WTC11 (cell line): ENCODE results near the gene DNAH5. TPM values are rescaled to one million over a fixed set of nuclear protein-coding genes. Genes with fewer than 3 reads are reported as not detected.

ENCODE experiments used
- ATAC-seq: fragments of 200-7000 bp; cut with Tn5 transposase; 2 replicates; pipeline ENCODE4 v1.10.0; 2021; ENCODE audit warnings: mild to moderate bottlenecking, moderate library complexity
- CTCF ChIA-PET: fragments of 300-600 bp; sonication (Branson Sonifier 250); formaldehyde crosslinking; loops from one replicate; lab custom pipeline; 2021; ENCODE audit warnings: antibody characterized with exemption; lab: Charles Lee
- POLR2A ChIA-PET: fragments of 350-600 bp; sonication (Branson Sonifier 250); formaldehyde crosslinking; loops from one replicate; lab custom pipeline; 2021; ENCODE audit warnings: antibody characterized with exemption; lab: Charles Lee
- DNase-seq: peaks from one replicate; pipeline ENCODE4 v3.0.0; 2021; ENCODE audit warnings: low spot score
- H3K27ac Mint-ChIP-seq: 2 replicates; pipeline ENCODE4 v1.8.0; 2021; ENCODE audit warnings: mixed read lengths
- H3K27me3 Mint-ChIP-seq: 2 replicates; pipeline ENCODE4 v1.8.0; 2021; ENCODE audit warnings: low read depth, mild to moderate bottlenecking, moderate library complexity, mixed read lengths
- H3K36me3 Mint-ChIP-seq: 2 replicates; pipeline ENCODE4 v1.8.0; 2021; ENCODE audit warnings: mixed read lengths
- H3K4me1 Mint-ChIP-seq: 2 replicates; pipeline ENCODE4 v1.8.0; 2022; ENCODE audit warnings: mixed read lengths
- H3K4me3 Mint-ChIP-seq: 2 replicates; pipeline ENCODE4 v1.8.0; 2021; ENCODE audit warnings: mild to moderate bottlenecking, moderate library complexity, mixed read lengths
- H3K9me3 Mint-ChIP-seq: 2 replicates; pipeline ENCODE4 v1.8.0; 2021; ENCODE audit warnings: mixed read lengths
- ATF6 ChIP-seq: sonication (generic); formaldehyde crosslinking; IDR thresholded peaks from 2 replicates; pipeline ENCODE4 v1.8.1; 2023; ENCODE audit warnings: mild to moderate bottlenecking, missing genetic modification reagents
- CREM ChIP-seq: sonication (generic); formaldehyde crosslinking; IDR thresholded peaks from 2 replicates; pipeline ENCODE4 v1.8.1; 2022; ENCODE audit warnings: mild to moderate bottlenecking, missing genetic modification reagents, moderate library complexity
- E2F1 ChIP-seq: sonication (generic); formaldehyde crosslinking; IDR thresholded peaks from 2 replicates; pipeline ENCODE4 v1.8.0; 2022; ENCODE audit warnings: mild to moderate bottlenecking, missing genetic modification reagents
- HMGA2 ChIP-seq: fragments of 250-450 bp; sonication (Bioruptor Pico); IDR thresholded peaks from 2 replicates; pipeline ENCODE4 v1.4.0; 2021; ENCODE audit warnings: mild to moderate bottlenecking, moderate library complexity
- HMGXB4 ChIP-seq: sonication (generic); formaldehyde crosslinking; IDR thresholded peaks from 2 replicates; pipeline ENCODE4 v1.8.1; 2023; ENCODE audit warnings: mild to moderate bottlenecking, moderate library complexity, missing genetic modification reagents
- IRF1 ChIP-seq: sonication (generic); formaldehyde crosslinking; IDR thresholded peaks from 2 replicates; pipeline ENCODE4 v1.8.0; 2023; ENCODE audit warnings: missing genetic modification reagents
- MAX ChIP-seq: sonication (generic); formaldehyde crosslinking; IDR thresholded peaks from 2 replicates; pipeline ENCODE4 v1.8.0; 2022; ENCODE audit warnings: mild to moderate bottlenecking, missing genetic modification reagents
- NFATC4 ChIP-seq: fragments of 250-450 bp; sonication (Bioruptor Pico); IDR thresholded peaks from 2 replicates; pipeline ENCODE4 v1.9.0; 2021; ENCODE audit warnings: mild to moderate bottlenecking
- OVOL2 ChIP-seq: fragments of 250-450 bp; sonication (Bioruptor Pico); IDR thresholded peaks from 2 replicates; pipeline ENCODE4 v1.9.0; 2021; ENCODE audit warnings: mild to moderate bottlenecking, borderline replicate concordance
- PRDM15 ChIP-seq: sonication (generic); formaldehyde crosslinking; IDR thresholded peaks from 2 replicates; pipeline ENCODE4 v1.8.0; 2022; ENCODE audit warnings: missing genetic modification reagents
- SOX15 ChIP-seq: fragments of 250-450 bp; sonication (Bioruptor Pico); IDR thresholded peaks from 2 replicates; pipeline ENCODE4 v1.9.0; 2021; ENCODE audit warnings: mild to moderate bottlenecking
- ZBTB21 ChIP-seq: sonication (generic); formaldehyde crosslinking; IDR thresholded peaks from 2 replicates; pipeline ENCODE4 v1.8.1; 2023; ENCODE audit warnings: mild to moderate bottlenecking, missing genetic modification reagents, borderline replicate concordance
- ZBTB43 ChIP-seq: sonication (generic); formaldehyde crosslinking; IDR thresholded peaks from 2 replicates; pipeline ENCODE4 v1.8.1; 2023; ENCODE audit warnings: mild to moderate bottlenecking, missing genetic modification reagents
- ZNF121 ChIP-seq: sonication (generic); formaldehyde crosslinking; IDR thresholded peaks from 2 replicates; pipeline ENCODE4 v1.8.0; 2023; ENCODE audit warnings: missing genetic modification reagents
- ZNF396 ChIP-seq: fragments of 250-450 bp; sonication (Bioruptor Pico); IDR thresholded peaks from 2 replicates; pipeline ENCODE4 v1.8.0; 2021; ENCODE audit warnings: mild to moderate bottlenecking, moderate library complexity, borderline replicate concordance
- ZNF671 ChIP-seq: fragments of 250-450 bp; sonication (Bioruptor Pico); IDR thresholded peaks from 2 replicates; pipeline ENCODE4 v1.8.0; 2021; ENCODE audit warnings: mild to moderate bottlenecking
- total RNA-seq: library from RNA; stranded (reverse); gene quantifications from 3 replicates; pipeline ENCODE4 v1.2.3, GENCODE V29; 2021

The DNAH5 gene
- total RNA-seq, 1 experiment from 2014 or later = 0.35 TPM

- no peak overlapping the region for H3K27ac Mint-ChIP-seq
- POLR2A ChIA-PET = no interaction called here
Measured at GRCh38 chr5:13653709-13654108, 290.8 kb downstream of the DNAH5 start.

More at GRCh38 chr5:13653709-13654108, 290.8 kb downstream of the DNAH5 start:
- no peak for DNase-seq
- no peaks in the 10 kb centered on the region for H3K27me3 Mint-ChIP-seq
- H3K36me3 Mint-ChIP-seq = peaks cover 9% of the 10 kb centered on the region; the same call in 1 of the 2 replicates
- peaks cover 33% of the 10 kb centered on the region for H3K9me3 Mint-ChIP-seq
- TF ChIP-seq ZBTB43 (no peak), E2F1 (CRISPR knock-in tag) (no peak), IRF1 (CRISPR knock-in tag) (no peak), PRDM15 (CRISPR knock-in tag) (no peak), ZNF671 (CRISPR knock-in tag) (no peak), OVOL2 (no peak), ZNF121 (CRISPR knock-in tag) (no peak), CREM (CRISPR knock-in tag) (no peak), SOX15 (CRISPR knock-in tag) (no peak), ZNF396 (CRISPR knock-in tag) (no peak), HMGXB4 (CRISPR knock-in tag) (no peak), HMGA2 (CRISPR knock-in tag) (no peak), ZBTB21 (CRISPR knock-in tag) (no peak), NFATC4 (CRISPR knock-in tag) (no peak), MAX (CRISPR knock-in tag) (no peak), ATF6 (no peak)
- CTCF ChIA-PET = no interaction called here
- no peak for ATAC-seq
- no peaks in the 10 kb centered on the region for H3K4me1 Mint-ChIP-seq
- H3K4me3 Mint-ChIP-seq = no peak overlapping the region
